Glomerular visceral epithelial cell (primary cell): ENCODE measurements around the gene ALB.
"Not testable (repeated sequence)": the region's sequence is repeated elsewhere in the genome, so short reads cannot be mapped to it uniquely, and the experiment has no call there.

Source experiments
- DNase-seq: peaks from one replicate; pipeline ENCODE4 v3.0.0-alpha.2; 2016; ENCODE audit errors: extremely low spot score

ALB gene

DNA sequence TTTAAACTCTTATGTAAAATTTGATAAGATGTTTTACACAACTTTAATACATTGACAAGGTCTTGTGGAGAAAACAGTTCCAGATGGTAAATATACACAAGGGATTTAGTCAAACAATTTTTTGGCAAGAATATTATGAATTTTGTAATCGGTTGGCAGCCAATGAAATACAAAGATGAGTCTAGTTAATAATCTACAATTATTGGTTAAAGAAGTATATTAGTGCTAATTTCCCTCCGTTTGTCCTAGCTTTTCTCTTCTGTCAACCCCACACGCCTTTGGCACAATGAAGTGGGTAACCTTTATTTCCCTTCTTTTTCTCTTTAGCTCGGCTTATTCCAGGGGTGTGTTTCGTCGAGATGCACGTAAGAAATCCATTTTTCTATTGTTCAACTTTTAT lies at the start of gene ALB:
TSS of gene ALB (plus strand) at position 246 of the 400 bp plus-strand sequence. CDS start at position 287, 41 bp downstream.
- DNase-seq, result no peak

DNA sequence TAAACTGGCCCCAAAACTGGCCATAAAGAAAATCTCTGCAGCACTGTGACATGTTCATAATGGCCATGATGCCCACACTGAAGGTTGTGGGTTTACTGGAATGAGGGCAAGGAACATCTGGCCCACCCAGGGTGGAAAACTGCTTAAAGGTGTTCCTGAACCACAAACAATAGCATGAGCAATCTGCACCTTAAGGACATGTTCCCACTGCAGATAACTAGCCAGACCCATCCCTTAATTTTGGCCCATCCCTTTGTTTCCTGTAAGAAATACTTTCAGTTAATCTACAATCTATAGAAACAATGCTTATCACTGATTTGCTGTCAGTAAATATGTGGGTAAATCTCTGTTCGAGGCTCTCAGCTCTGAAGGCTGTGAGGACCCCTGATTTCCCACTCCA lies 46.9 kb upstream of the ALB start:
- not testable (repeated sequence) for DNase-seq

DNA sequence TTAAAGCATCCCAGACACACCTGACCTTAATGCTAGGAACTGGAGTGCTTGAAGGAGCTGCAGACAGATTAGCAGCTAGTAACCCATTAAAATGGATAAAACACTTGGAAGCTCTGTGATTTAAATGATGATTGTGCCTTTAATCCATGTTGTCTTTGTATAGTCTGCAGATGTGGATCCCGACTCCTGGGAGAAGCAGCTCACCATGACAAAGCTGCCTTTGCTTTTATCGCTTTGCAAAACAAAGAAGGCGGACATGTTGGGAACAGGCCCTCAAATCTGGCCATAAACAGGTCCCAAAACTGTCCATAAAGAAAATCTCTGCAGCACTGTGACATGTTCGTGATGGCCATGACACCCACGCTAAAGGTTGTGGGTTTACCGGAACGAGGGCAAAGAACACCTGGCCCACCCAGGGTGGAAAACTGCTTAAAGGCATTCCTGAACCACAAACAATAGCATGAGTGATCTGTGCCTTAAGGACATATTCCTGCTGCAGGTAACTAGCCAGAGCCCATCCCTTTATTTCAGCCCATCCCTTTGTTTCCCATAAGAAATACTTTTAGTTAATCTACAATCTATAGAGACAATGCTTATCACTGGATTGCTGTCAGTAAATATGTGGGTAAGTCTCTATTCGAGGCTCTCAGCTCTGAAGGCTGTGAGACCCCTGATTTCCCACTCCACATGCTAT lies 34.4 kb upstream of the ALB start:
- DNase-seq, result not testable (repeated sequence)

DNA sequence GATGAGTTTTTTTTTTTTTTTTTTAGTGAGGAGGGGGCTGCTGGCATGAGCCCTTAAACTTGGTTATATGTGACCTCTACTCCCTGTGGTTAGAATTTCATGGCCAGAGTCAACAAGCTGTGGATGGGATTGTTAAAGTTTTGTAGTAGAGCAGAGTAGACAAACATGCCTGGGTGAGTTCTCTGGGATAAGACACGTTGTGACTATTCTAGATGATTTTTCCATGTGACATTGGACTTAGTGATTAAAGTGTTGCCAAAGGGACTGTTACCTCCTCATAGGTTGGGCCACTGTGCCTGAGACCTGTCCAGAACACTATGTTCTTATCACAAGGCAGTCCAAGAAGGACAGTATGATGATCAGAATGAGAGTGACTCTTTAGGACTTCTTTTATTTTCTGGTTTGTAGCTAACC lies 28.8 kb upstream of the ALB start:
- no peak for DNase-seq

DNA sequence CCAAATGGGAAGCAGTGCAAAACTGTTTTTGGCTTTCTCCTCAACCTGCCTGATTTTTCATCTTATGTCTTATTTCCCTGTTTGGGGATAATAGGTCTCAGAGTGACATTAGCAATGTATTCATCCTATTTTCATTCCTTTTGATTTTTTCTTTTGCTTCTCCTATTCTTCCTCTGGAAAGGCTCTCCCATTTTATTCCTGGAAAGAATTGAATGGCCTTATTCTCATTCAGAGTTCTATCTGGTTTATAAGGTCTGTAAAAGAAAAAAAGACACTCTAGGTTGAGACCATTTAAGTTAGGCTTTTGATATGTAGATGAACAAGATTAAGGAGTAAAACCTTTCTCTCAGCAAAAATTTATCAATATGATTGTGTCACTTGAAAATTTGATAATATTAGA lies 27.8 kb upstream of the ALB start:
- no peak for DNase-seq

DNA sequence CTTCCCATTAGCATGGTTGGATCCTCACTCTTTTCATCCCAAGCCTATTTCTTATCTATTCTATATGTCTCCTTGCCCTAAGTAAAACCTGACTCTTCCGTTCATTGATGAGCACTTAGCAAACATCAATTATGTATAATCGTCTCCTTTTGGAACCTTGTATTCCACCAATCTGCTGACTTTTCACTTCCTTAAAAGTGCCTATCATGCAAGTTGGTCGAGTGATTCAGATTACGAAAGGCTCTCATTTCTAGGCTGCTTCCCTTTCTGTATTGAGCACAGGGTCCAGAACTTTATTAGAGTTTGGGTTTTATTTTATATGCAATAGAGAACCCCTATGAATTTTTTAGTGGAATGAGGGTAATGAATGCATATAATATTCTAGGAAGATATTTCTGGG lies 27.1 kb upstream of the ALB start:
- DNase-seq, result no peak

DNA sequence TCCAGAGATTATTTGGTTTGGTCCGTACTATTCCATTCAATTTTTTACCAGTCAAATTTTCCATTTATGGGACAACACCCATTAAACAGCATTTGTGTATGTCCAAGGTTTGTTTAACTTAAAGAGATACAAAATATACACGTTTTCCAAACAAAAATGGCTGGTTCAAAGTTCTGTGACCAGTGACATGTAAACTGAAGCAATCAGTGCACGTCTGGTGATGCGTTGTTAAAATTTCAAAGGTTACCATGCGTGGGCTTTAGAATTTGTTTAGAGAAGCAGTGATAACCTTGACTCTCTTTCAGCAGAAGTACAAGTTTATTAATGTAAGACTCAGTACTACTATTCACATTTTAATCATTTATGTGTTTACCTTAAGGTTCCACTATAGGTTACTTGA lies 25.2 kb upstream of the ALB start:
- no peak for DNase-seq

DNA sequence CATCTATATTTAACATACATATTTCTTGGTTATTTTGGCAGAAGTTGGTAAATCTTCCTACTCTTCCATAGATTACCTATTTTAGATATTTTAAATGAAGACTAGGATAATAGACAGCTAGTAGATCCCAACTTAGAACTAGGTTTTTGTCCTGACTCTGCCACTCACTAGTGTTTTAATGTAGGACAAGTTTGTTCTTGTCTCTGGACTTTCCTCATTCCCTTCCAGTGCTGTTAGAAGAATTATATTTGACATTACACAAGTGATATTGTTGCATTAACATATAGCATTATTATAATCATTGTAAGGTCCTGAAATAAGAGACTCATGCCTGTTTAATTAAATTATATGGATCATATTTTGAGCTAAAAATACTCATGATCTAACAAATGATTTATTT lies 24.1 kb upstream of the ALB start:
- DNase-seq, result no peak

DNA sequence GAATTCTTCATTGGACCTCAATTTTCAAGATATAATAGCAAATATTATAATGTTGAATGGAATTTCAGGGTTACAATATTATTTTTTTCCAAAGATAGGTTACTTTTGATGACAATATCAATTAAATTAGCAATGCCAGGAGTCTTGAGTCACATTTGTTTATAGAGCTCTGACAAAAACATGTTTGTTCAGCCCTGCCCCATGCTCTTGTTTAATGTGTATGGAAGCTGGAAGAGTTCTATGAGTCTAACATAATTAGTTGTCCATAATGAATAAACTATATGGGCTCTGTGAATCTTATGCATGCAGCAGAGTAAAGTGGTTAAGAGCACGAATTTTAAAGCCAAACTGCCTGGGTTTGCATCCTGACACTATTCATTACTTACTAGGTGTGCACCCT lies 22.9 kb upstream of the ALB start:
- no peak for DNase-seq

DNA sequence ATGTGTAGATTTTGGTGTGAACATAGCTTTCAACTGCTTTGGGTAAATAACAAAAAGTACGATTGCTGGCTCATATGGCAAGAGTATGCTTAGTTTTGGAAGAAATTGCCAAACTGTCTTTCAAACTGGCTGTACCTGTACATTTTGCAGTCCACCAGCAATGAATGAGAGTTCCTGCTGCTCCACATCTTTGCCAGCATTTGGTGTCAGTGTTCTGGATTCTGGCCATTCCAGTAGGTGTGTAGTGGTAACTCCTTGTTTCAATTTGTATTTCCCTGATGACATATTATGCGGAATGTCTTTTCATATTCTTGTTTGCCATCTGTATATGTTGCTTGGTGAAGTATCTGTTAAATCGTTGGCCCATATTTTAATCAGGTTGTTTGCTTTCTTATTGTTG lies 20.6 kb upstream of the ALB start:
- DNase-seq, result no peak

DNA sequence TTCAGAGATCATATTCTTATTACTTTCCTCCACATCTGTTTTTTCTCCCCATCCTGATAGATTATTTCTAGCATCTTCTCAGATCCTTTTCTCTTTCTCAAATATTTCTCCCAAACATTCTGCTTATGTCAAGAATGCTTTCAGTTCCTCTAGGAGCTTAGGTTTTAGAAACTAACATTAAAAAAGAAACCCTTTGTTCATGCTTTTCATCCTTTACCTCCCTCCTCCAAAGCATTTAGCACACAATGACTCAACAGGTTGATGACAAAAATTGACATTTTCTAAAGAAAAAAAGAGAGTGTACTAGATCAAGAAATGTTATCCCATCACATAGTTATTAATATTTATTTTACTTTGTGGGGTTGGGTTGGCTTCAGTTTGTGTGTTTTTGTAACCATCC lies 16.5 kb upstream of the ALB start:
- DNase-seq, result no peak

DNA sequence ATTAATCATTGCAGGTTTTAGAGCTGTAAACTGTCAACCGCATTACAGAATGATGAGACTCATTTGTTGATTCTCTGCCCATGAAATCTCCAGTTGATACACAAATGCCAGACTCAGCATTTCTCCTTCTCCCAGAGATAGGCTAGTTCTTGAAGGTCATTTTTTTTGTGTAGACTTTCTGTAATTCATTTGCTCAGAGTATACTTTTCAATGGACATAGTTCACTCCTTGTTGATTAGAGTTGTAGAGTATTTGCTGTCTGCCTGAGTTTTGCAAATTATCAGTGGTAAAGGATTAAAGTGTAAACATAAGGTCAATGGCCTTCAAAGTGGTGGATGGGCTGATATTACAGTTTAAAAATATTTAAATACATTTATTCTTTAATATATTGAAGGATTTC lies 15.2 kb upstream of the ALB start:
- DNase-seq, result no peak

DNA sequence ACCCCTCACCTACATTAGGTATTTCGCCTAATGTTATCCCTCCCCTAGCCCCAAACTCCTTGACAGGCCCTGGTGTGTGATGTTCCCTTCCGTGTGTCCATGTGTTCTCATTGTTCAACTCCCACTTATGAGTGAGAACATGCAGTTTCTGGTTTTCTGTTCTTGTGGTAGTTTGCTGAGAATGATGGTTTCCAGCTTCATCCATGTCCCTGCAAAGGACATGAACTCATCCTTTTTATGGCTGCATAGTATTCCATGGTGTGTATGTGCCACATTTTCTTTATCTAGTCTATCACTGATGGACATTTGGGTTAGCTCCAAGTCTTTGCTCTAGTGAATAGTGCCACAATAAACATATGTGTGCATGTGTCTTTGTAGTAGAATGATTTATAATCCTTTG lies 14.4 kb upstream of the ALB start:
- not testable (repeated sequence) for DNase-seq

DNA sequence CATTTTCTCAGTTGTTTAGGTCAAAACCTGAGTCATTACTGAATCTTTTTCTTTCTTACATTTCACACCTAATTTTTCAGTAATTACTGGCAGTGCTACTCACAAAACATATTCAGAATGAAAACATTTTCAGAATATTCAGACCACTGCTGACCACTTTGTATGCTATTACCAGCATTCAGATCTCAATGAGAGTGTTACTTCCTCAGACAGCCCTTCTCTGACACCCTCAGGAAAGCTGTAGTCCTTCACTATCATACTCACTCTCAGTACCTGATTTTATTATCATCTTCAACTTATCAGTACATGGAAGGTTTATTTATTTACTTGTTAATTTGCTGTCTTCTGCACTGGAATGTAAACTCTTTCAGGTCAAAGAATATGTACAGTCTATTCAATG lies 12.3 kb upstream of the ALB start:
- DNase-seq, result no peak

DNA sequence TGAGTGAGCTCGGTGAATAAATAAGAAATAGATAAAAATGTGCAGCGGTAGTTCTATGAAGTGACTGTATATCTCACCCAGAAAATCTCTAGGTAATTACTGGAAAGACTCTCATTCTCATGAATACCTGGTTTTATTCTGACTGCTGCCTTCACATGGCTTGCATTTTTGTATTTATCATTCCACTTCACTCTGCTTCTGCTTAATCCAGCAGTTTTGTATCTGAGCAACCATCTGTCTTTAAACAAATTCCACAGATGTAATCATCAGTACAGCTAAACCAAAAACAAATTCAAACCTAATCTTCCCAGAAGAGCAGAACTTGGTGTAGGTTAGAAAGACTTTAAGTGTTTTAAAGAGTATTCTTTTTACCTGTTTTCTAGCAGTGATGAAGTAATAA lies 11.2 kb upstream of the ALB start:
- DNase-seq, result no peak

DNA sequence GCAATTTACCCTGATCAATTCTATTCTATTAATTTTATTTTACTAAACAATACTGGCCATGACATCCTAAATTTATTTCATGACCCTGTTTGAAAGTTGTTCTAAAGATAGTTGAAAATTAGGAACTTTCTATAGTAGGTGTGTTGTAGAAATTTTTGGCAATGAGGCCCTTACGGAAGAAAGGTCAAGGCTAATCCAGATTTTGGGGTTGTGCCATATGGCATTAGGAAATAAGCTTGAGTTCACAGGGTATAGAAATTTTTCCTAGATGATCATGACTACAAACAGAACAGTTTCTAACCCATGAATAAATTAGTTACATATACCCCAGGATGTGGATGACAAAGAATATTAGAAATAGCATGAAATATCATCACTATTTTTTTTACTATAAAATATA lies 7.8 kb upstream of the ALB start:
- no peak for DNase-seq

DNA sequence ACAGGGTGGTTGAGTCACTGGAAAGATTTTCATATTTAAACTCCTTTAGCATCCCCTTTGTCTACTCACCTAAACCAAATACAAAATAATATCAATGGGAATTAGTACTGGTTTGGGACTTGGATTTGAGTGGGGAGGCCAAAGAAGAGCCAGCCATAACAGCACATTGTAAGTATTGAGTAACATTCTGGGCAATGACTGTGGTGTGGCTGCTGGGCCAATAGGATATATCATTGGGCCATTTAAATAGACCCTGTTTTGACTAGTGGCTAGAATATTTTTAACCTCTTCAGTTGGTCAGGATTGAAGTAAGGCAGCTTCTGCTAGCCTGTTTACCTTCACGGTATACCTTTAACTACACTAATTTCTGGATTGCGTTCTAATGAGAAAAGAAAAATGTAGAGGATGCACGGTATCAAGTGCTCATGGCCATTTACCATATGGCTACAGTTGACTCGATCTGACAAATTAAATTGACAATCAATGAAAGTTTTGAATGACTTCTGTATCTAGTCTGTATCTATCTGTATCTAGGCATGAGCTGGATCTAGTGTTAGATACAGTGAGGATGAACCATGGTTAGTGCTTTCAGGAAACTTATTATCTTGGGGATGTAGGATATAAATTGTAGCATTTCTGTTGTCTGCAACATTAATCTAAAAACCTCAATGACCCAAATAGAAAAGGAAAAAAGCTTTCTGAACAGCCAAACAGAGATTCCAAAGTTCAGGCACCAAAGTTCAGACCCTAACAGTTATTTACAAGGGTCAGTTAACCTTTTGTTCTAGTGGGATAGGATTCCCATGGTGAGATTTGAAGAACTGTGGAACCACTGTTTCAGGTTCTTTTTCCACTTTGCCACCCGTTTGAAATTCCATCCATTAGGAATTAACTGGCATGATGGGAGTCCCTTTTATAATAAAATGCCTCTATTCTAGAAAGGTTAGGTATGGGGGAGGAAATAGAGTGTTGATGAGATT lies 6.8 kb upstream of the ALB start:
- no peak for DNase-seq

DNA sequence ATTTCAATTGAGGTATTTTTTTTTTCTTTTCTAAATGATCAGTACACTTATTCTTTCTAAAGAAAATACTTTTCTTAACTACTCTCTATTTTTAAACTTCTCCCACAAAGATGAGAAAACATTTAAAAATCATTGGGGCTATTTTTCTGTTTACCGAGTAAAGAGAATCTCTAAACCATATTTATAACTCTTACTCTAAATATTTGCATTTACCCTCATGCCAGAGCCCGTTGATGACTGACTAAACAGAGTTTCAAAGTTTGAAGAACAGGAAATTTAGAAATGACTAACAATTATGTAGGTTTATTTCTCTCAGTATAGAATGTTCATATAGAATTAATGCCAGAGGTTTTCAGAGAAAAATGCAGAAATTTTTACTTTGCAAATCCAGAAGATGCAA lies 2.7 kb upstream of the ALB start:
- DNase-seq, result no peak

DNA sequence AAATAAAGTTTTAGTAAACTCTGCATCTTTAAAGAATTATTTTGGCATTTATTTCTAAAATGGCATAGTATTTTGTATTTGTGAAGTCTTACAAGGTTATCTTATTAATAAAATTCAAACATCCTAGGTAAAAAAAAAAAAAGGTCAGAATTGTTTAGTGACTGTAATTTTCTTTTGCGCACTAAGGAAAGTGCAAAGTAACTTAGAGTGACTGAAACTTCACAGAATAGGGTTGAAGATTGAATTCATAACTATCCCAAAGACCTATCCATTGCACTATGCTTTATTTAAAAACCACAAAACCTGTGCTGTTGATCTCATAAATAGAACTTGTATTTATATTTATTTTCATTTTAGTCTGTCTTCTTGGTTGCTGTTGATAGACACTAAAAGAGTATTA lies 370 bp downstream of the ALB start:
- no peak for DNase-seq

DNA sequence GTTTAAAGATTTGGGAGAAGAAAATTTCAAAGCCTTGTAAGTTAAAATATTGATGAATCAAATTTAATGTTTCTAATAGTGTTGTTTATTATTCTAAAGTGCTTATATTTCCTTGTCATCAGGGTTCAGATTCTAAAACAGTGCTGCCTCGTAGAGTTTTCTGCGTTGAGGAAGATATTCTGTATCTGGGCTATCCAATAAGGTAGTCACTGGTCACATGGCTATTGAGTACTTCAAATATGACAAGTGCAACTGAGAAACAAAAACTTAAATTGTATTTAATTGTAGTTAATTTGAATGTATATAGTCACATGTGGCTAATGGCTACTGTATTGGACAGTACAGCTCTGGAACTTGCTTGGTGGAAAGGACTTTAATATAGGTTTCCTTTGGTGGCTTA lies 1.1 kb downstream of the ALB start:
- no peak for DNase-seq

DNA sequence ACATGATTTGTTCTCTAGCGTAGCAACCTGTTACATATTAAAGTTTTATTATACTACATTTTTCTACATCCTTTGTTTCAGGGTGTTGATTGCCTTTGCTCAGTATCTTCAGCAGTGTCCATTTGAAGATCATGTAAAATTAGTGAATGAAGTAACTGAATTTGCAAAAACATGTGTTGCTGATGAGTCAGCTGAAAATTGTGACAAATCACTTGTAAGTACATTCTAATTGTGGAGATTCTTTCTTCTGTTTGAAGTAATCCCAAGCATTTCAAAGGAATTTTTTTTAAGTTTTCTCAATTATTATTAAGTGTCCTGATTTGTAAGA lies 2.4 kb downstream of the ALB start:
- no peak for DNase-seq

DNA sequence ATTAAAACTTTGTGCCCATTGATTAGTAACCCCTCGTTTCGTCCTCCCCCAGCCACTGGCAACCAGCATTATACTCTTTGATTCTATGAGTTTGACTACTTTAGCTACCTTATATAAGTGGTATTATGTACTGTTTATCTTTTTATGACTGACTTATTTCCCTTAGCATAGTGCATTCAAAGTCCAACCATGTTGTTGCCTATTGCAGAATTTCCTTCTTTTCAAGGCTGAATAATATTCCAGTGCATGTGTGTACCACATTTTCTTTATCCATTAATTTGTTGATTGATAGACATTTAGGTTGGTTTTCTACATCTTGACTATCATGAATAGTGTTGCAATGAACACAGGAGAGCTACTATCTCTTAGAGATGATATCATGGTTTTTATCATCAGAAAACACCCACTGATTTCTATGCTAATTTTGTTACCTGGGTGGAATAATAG lies 3.2 kb downstream of the ALB start:
- no peak for DNase-seq

DNA sequence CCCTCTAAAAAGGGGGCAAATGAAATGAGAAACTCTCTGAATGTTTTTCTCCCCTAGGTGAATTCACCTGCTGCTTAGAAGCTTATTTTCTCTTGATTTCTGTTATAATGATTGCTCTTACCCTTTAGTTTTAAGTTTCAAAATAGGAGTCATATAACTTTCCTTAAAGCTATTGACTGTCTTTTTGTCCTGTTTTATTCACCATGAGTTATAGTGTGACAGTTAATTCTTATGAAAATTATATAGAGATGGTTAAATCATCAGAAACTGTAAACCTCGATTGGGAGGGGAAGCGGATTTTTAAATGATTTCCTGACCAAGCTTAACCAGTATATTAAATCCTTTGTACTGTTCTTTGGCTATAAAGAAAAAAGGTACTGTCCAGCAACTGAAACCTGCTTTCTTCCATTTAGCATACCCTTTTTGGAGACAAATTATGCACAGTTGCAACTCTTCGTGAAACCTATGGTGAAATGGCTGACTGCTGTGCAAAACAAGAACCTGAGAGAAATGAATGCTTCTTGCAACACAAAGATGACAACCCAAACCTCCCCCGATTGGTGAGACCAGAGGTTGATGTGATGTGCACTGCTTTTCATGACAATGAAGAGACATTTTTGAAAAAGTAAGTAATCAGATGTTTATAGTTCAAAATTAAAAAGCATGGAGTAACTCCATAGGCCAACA lies 4.2 kb downstream of the ALB start:
- DNase-seq, result no peak
